Measurements from ENCODE around the gene GFOD2. TPM values are rescaled to one million over a fixed set of nuclear protein-coding genes. Genes with fewer than 3 reads are reported as not detected.

Gene GFOD2
- total RNA-seq, 2 experiments from 2014 or later: 16.2 to 18.0 TPM

GRCh38 chr16:67669499-67670101 is 49.5 kb downstream of the GFOD2 start:
- Histone ChIP-seq H3K79me2 (ENCODE audit: insufficient read depth, low read depth, low read length) (no peaks in the 10 kb centered on the region), H3K9me3 (ENCODE audit: low read length) (no peaks in the 10 kb centered on the region), H3K4me1 (ENCODE audit: insufficient read depth, low read length, poor library complexity, severe bottlenecking) (peaks cover 38% of the 10 kb centered on the region), H4K20me1 (ENCODE audit: insufficient read depth, low read length) (no peaks in the 10 kb centered on the region), H3K4me3 (ENCODE audit: low read depth, low read length, poor library complexity, severe bottlenecking) (no peak overlapping the region), H3K36me3 (ENCODE audit: insufficient read depth, low read length) (no peaks in the 10 kb centered on the region), H3K9me2 (ENCODE audit: insufficient read depth, low read length) (no peaks in the 10 kb centered on the region), H2AFZ (ENCODE audit: low read length) (no peak overlapping the region), H3K27ac (ENCODE audit: low read depth, low read length, poor library complexity, severe bottlenecking) (peak overlapping the region; percentile 80), H3K4me2 (ENCODE audit: low read length) (no peak overlapping the region)
- POLR2A ChIA-PET: interaction anchor here (0.6 to 0.9 kb wide), 3 partner anchors 138 to 176 kb away, joined by 3 read pairs; no protein-coding TSS in a partner anchor
- no peak for DNase-seq (ENCODE audit: low spot score)
- TF ChIP-seq EZH2phosphoT487 (IDR thresholded peaks at IDR 0.05; ENCODE audit: borderline replicate concordance, low read depth, low read length): no peak
- no peak for TF ChIP-seq CTCF (conservative IDR thresholded peaks at IDR 0.05; ENCODE audit: low read length)
- CTCF ChIA-PET (ENCODE audit: unreplicated experiment): interaction anchor here (0.5 kb wide), 1 partner anchor 111 kb away, joined by 3 read pairs; no protein-coding TSS in a partner anchor
- BruUV-seq (replicated peaks): no TSS peak
- intact Hi-C loops (cut with micrococcal nuclease; ENCODE audit: unreplicated experiment): loop anchor here (10.0 kb wide), 1 partner anchor 375 kb away; no protein-coding TSS in a partner anchor

- Histone ChIP-seq H3K4me3 (ENCODE audit: low read depth, low read length, poor library complexity, severe bottlenecking) (peak overlapping the region; percentile 14), H3K4me2 (ENCODE audit: low read length) (peak overlapping the region; percentile 93), H3K27ac (ENCODE audit: low read depth, low read length, poor library complexity, severe bottlenecking) (peak overlapping the region; percentile 80), H3K9me3 (ENCODE audit: low read length) (no peaks in the 10 kb centered on the region), H3K4me1 (ENCODE audit: insufficient read depth, low read length, poor library complexity, severe bottlenecking) (peaks cover 38% of the 10 kb centered on the region), H3K79me2 (ENCODE audit: insufficient read depth, low read depth, low read length) (no peaks in the 10 kb centered on the region), H3K9me2 (ENCODE audit: insufficient read depth, low read length) (no peaks in the 10 kb centered on the region), H4K20me1 (ENCODE audit: insufficient read depth, low read length) (no peaks in the 10 kb centered on the region), H2AFZ (ENCODE audit: low read length) (peak overlapping the region; percentile 60; the same call in 1 of the 2 replicates), H3K36me3 (ENCODE audit: insufficient read depth, low read length) (no peaks in the 10 kb centered on the region)
- BruUV-seq (replicated peaks): no TSS peak
- intact Hi-C loops (cut with micrococcal nuclease; ENCODE audit: unreplicated experiment): loop anchor here (1.0 kb wide), 1 partner anchor 147 kb away; no protein-coding TSS in a partner anchor
- ChIA-PET POLR2A (interaction anchor here (1.0 to 1.6 kb wide), 3 partner anchors 24 to 122 kb away, joined by 3 to 6 read pairs (median 5); partner anchors contain the start of gene CARMIL2), CTCF (ENCODE audit: unreplicated experiment) (interaction anchor here (0.9 to 2.3 kb wide), 2 partner anchors 23 to 121 kb away, joined by 4 to 9 read pairs; no protein-coding TSS in a partner anchor)
- peak; percentile 73 for DNase-seq (ENCODE audit: low spot score)
- TF ChIP-seq CTCF (conservative IDR thresholded peaks at IDR 0.05; ENCODE audit: low read length) (peak; percentile 73), EZH2phosphoT487 (IDR thresholded peaks at IDR 0.05; ENCODE audit: borderline replicate concordance, low read depth, low read length) (no peak)
These were observed 50.5 kb downstream of the GFOD2 start for GRCh38 chr16:67668495-67669157.

Data from OCI-LY7 (cell line).